Left lobe of liver (tissue), 2 donors: ENCODE data around the gene LIMS4. TPM values are rescaled to one million over a fixed set of nuclear protein-coding genes. Genes with fewer than 3 reads are reported as not detected.
A peak's percentile ranks its signal among the peaks of the same experiment; 100 is the strongest.
"Not testable (repeated sequence)": the region's sequence is repeated elsewhere in the genome, so short reads cannot be mapped to it uniquely, and the experiment has no call there.

Experiments used
- ATAC-seq: fragments of 200-7000 bp; cut with Tn5 transposase; one replicate; pipeline ENCODE4 v1.9.1; 2020; ENCODE audit warnings: mild to moderate bottlenecking, moderate library complexity
- DNase-seq: peaks from one replicate; pipeline ENCODE4 v3.0.0-alpha.2; 2020; ENCODE audit warnings: low spot score
- total RNA-seq: library from RNA; stranded (reverse); gene quantifications from one replicate; pipeline ENCODE4 v1.2.1, GENCODE V29; 2021
- donor health status: DM: no; HTN: no; CAD: no; lungs with moderate emphysema.
- donor health status: DM: no; HTN: yes; CAD: no.

The LIMS4 gene
- total RNA-seq, 1 donor from 2014 or later, result not detected

- ATAC-seq, result peak; percentile 54
- DNase-seq, result not testable (repeated sequence)
These were observed 17.4 kb downstream of the LIMS4 start for GRCh38 chr2:110455080-110455670.

GRCh38 chr2:110450951-110451350 is 21.7 kb downstream of the LIMS4 start:
- DNase-seq, result not testable (repeated sequence)
- peak; percentile 51 for ATAC-seq

GRCh38 chr2:110449127-110449947 is 23.3 kb downstream of the LIMS4 start:
- ATAC-seq, result peak; percentile 70

GRCh38 chr2:110446644-110447043 is 26.0 kb downstream of the LIMS4 start:
- peak; percentile 57 for ATAC-seq
- DNase-seq, result not testable (repeated sequence)

More at GRCh38 chr2:110449127-110449947, 23.3 kb downstream of the LIMS4 start:
- DNase-seq, result not testable (repeated sequence)

GRCh38 chr2:110443305-110444005 is 29.2 kb downstream of the LIMS4 start:
- not testable (repeated sequence) for DNase-seq, ATAC-seq

GRCh38 chr2:110441905-110442304 is 30.7 kb downstream of the LIMS4 start:
- ATAC-seq, DNase-seq: not testable (repeated sequence)

- not testable (repeated sequence) for DNase-seq
- ATAC-seq, result peak; percentile 68
These were observed 38.1 kb downstream of the LIMS4 start for GRCh38 chr2:110434565-110434964.

- not testable (repeated sequence) for DNase-seq
- ATAC-seq, result peak; percentile 86
These were observed 46.9 kb downstream of the LIMS4 start for GRCh38 chr2:110425725-110426124.

GRCh38 chr2:110424421-110424820 is 48.2 kb downstream of the LIMS4 start:
- not testable (repeated sequence) for ATAC-seq, DNase-seq

- not testable (repeated sequence) for DNase-seq
- peak; percentile 73 for ATAC-seq
These were observed 49.0 kb downstream of the LIMS4 start for GRCh38 chr2:110423574-110423962.

GRCh38 chr2:110422852-110423573 is 49.6 kb downstream of the LIMS4 start:
- peak; percentile 38 for ATAC-seq

GRCh38 chr2:110420641-110421354 is 51.8 kb downstream of the LIMS4 start:
- not testable (repeated sequence) for ATAC-seq

More at GRCh38 chr2:110422852-110423573, 49.6 kb downstream of the LIMS4 start:
- not testable (repeated sequence) for DNase-seq

GRCh38 chr2:110407142-110407541 is 65.5 kb downstream of the LIMS4 start:
- ATAC-seq, DNase-seq: not testable (repeated sequence)

More at GRCh38 chr2:110420641-110421354, 51.8 kb downstream of the LIMS4 start:
- not testable (repeated sequence) for DNase-seq

- not testable (repeated sequence) for DNase-seq
- peak; percentile 84 for ATAC-seq
These were observed 67.6 kb downstream of the LIMS4 start for GRCh38 chr2:110404988-110405387.

- DNase-seq, ATAC-seq: not testable (repeated sequence)
These were observed 68.4 kb downstream of the LIMS4 start for GRCh38 chr2:110404246-110404645.

GRCh38 chr2:110401001-110401618 is 71.5 kb downstream of the LIMS4 start:
- ATAC-seq, result peak; percentile 90
- not testable (repeated sequence) for DNase-seq

- DNase-seq, ATAC-seq: not testable (repeated sequence)
These were observed 73.2 kb downstream of the LIMS4 start for GRCh38 chr2:110399378-110399777.

GRCh38 chr2:110395990-110396389 is 76.6 kb downstream of the LIMS4 start:
- ATAC-seq, DNase-seq: not testable (repeated sequence)
